VCaP (cell line): ENCODE data around the gene SMPD4.
"Not testable (repeated sequence)": the region's sequence is repeated elsewhere in the genome, so short reads cannot be mapped to it uniquely, and the experiment has no call there.

Experiments used
- H3K27ac ChIP-seq: fragments of 450-650 bp; 2 replicates; pipeline ENCODE4 v1.5.1; 2017
- TF ChIP-seq, protein P1 (sequence below): fragments of 450-650 bp; conservative IDR thresholded peaks from 2 replicates; pipeline ENCODE4 v1.5.1; 2017; ENCODE audit warnings: mild to moderate bottlenecking, moderate library complexity

SMPD4 gene

GRCh38 chr2:130181325-130181879, at the start of gene SMPD4:
SMPD4 (minus strand) TSS chr2:130181602; CDS start chr2:130176592, 5,010 bp downstream.
- peak within 1 kb of the TSS; percentile 73 for H3K27ac ChIP-seq

GRCh38 chr2:130230907-130231306, 49.5 kb upstream of the SMPD4 start:
- not testable (repeated sequence) for H3K27ac ChIP-seq

More at GRCh38 chr2:130181325-130181879, at the start of gene SMPD4:
- TF ChIP-seq, protein P1, sequence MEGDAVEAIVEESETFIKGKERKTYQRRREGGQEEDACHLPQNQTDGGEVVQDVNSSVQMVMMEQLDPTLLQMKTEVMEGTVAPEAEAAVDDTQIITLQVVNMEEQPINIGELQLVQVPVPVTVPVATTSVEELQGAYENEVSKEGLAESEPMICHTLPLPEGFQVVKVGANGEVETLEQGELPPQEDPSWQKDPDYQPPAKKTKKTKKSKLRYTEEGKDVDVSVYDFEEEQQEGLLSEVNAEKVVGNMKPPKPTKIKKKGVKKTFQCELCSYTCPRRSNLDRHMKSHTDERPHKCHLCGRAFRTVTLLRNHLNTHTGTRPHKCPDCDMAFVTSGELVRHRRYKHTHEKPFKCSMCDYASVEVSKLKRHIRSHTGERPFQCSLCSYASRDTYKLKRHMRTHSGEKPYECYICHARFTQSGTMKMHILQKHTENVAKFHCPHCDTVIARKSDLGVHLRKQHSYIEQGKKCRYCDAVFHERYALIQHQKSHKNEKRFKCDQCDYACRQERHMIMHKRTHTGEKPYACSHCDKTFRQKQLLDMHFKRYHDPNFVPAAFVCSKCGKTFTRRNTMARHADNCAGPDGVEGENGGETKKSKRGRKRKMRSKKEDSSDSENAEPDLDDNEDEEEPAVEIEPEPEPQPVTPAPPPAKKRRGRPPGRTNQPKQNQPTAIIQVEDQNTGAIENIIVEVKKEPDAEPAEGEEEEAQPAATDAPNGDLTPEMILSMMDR: no peak

DNA sequence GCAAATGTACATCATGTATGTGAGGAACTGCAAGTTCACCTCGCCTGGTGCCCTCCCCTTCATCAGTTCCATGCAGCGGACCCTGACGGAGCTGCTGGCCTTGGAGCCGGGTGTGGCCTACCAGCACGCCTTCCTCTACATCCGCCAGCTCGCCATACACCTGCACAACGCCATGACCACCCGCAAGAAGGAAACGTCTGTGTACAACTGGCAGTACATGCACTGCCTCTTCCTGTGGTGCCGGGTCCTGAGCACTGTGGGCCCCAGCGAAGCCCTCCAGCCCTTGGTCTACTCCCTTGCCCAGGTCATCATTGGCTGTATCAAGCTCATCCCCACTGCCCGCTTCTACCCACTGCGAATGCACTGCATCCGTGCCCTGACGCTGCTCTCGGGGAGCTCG, 49.0 kb upstream of the SMPD4 start:
- not testable (repeated sequence) for H3K27ac ChIP-seq

GRCh38 chr2:130229161-130229510, 47.7 kb upstream of the SMPD4 start:
- not testable (repeated sequence) for H3K27ac ChIP-seq

GRCh38 chr2:130228467-130229160, 47.2 kb upstream of the SMPD4 start:
- H3K27ac ChIP-seq: not testable (repeated sequence)

- not testable (repeated sequence) for H3K27ac ChIP-seq
Measured at GRCh38 chr2:130228005-130228404, 46.6 kb upstream of the SMPD4 start.

DNA sequence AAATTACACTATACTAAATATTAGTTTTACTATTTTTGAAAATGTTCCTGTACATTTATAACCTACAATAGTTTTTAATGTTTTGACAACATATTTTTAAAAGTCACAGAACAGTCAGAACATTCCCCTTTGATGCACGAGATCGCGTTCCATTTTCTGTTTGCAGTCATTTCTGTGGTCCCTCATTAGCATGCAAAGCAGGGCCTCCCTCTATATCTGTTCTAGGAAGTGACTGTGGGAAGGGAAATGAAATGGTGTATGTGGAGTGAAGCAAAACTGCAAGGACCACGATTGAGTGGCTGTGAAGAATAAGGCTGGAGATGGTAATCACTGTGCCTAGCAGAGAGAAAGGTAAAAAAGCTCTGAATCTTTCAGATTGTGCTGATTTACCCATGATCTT, 41.1 kb upstream of the SMPD4 start:
- not testable (repeated sequence) for H3K27ac ChIP-seq

DNA sequence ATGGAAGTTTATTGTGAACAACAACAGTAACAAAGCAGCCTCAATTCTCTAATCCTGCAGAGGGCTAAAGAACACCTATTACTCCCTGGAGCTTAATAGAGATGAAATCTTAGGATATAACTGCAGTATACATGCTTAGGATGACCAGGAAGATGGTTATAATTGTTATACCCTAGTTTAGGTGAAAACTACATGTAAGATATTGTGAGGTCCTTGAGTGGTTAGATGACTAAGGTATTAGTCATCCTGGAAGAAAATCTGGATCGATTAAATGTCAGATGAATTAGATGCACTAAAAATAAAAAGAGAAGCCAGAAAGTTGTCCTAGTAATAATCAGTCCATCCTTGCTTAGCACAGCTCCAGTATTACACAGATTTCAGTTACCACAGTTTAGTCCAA, 39.1 kb upstream of the SMPD4 start:
- H3K27ac ChIP-seq: not testable (repeated sequence)

DNA sequence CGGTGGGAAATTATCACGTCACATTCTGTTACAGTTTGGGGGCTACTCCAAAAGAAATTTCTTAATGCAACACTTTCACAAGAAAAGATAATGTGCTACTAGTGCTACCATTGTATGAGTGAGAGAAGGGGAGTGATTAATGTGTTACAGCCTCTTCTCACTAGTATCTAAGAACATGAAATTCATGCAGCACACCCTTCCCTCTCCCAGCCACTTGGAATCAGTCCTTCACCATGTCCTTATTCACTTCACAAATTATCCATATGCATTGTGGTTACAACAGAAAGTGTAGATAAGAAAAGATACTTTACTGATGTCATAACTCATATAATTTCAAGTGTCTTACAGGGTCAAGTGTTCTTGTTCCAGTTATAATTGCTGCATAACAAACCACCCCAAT, 37.7 kb upstream of the SMPD4 start:
- not testable (repeated sequence) for H3K27ac ChIP-seq

DNA sequence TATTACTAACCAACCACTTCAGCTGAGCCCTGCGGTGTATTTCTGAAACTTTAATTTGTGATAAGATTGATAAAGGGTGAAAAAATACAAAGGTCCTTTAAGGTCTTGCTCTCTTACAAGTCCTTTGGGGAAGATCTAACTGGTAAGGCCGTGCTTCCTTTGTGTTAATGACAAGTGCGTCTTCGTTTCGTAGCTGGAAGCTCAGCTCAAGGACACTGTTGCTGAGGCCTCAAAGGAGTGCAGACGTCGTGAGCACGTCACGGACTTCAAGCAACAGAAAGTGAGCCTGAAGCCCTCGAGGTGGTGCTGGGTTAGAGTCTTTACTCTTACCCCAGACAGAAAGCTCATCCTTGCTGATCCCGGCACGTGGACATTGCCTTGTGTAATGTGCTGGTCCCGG, 25.6 kb upstream of the SMPD4 start:
- not testable (repeated sequence) for H3K27ac ChIP-seq

DNA sequence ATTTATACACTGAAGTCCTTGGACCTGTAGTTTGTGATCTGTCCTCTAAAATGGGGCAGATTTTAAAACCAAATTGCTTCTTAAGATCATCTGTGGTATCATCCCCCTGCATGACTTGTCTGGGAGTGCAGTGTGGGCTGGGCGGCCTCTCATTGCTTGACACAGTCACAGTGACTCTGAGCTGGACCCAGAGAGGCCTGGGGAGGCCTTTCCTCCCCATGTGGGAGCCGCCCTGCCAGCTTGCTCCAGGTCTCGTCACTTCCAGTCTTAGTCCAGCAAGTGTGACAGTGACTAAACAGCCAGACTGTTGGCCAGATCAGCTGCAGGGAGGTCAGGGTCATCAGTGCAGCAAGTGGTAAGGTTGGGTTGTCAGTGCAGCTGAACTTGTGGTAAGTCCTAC, 21.7 kb upstream of the SMPD4 start:
- H3K27ac ChIP-seq: not testable (repeated sequence)

DNA sequence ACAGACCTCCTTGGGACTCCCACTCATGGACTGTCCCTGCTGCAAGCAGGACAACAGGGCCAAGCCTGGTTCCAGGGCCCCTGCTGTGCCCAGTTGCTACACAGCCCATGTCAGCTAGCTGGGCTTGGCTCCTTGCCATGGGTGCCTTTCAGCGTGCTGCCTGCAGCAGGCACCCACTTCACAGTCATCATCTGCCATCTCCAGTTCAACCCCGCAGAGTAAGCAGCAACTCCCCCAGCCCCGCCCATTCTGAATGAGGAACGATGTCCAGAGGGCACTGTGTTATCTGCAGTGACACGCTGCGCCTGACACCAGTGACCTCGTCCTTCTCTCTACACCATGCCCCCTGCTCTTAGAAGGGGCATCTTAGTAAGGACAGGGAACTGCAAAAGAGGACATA, 21.1 kb upstream of the SMPD4 start:
- not testable (repeated sequence) for H3K27ac ChIP-seq

DNA sequence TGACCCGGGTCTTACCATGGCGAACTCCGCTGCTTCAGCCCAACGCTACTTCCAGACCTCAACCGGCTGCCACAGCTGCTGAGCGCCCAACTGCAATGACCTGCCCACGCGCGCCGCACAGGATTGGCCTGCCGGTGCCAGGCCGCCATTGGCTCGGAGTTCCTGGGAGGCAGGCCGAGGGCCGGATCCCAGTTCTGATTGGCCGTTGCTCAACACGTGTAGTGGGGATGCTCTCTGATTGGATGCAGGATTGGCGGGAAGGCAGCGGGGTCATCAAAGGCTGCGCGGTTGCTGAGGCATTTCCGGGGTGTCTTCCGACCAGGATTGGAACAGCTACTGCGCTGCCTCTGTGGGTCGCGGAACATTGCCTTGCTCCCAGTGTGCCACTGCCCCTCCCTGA, 16.9 kb upstream of the SMPD4 start, which contains the start of gene TUBA3E:
TUBA3E (minus strand) TSS at position 97 of the 400 bp plus-strand sequence; CDS start at position 18, 79 bp downstream.
- TF ChIP-seq, protein P1: no peak
- no peak within 1 kb of the TSS for H3K27ac ChIP-seq

DNA sequence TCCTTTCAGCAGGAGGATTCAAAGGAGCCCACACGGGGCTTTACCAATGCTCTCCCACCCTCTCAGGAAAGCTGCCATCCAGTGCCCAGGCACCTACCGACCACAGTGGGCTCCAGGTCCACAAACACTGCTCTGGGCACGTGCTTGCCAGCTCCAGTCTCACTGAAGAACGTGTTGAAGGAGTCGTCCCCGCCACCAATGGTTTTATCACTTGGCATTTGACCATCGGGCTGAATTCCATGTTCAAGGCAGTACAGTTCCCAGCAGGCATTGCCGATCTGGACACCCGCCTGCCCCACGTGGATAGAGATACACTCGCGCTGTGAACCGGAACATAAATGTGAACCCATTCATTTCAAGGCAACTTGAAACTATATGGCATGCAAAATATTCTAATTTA, 14.7 kb upstream of the SMPD4 start:
- not testable (repeated sequence) for H3K27ac ChIP-seq

DNA sequence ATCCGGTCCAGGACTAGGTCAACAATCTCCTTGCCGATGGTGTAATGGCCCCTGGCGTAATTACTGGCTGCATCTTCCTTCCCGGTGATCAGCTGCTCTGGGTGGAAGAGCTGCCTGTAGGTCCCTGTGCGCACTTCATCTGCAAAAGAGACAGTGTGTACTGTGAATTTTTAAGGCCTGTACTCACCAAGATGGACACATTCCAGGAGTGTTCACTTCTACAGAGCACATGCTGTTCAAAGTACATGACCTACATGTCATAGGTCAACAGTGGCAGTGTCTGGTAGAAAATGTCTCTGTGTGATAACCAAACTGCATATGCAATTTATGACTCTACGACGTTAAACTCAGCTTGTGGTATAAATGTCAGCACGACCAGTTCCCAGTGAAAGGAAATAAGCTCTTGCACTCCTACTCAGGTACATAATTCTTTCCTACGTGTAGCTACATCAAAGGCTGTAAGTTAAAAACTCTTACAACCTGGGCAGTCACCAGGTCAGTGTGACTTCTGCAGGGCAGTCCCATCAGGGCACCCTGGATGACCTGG, 13.8 kb upstream of the SMPD4 start:
- not testable (repeated sequence) for H3K27ac ChIP-seq

DNA sequence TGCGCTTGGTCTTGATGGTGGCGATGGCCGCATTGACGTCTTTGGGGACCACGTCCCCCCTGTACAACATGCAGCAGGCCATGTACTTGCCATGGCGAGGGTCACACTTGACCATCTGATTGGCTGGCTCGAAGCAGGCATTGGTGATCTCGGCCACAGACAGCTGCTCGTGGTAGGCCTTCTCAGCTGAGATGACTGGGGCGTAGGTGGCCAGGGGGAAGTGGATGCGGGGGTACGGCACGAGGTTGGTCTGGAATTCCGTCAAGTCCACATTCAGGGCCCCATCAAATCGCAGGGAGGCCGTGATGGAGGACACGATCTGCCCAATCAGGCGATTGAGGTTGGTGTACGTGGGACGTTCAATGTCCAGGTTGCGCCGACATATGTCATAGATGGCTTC, 12.4 kb upstream of the SMPD4 start:
- not testable (repeated sequence) for H3K27ac ChIP-seq

DNA sequence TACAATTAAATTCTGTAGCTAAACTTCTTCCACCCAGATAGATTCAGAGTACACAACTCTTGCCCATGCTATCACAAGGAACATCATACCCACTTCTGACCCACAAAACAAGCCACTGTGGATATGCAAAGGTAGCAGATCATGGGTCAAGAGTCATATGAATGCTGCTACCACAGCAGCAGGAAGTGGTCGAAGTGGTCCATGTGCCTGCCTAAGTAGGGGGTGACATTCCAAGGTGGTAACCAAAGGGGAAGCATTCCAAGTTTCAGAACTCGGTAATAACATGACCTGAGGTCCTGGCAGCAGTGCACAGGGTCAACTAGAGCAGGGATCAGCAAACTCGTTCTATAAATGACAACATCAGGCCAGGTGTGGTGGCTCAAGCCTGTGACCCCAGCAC, 11.0 kb upstream of the SMPD4 start:
- H3K27ac ChIP-seq: not testable (repeated sequence)

GRCh38 chr2:130191319-130191718, 9.9 kb upstream of the SMPD4 start:
- not testable (repeated sequence) for H3K27ac ChIP-seq
